Neutrophil (primary cell): ENCODE measurements around the gene FAP.

ENCODE experiments used
- H3K27ac ChIP-seq: fragments of 200-600 bp; sonication (generic); 2 replicates; pipeline ENCODE4 v1.5.1; 2016; ENCODE audit warnings: mild to moderate bottlenecking, moderate library complexity
- H3K27me3 ChIP-seq: fragments of 200-600 bp; sonication (generic); 2 replicates; pipeline ENCODE4 v1.6.0; 2016; ENCODE audit warnings: mild to moderate bottlenecking
- H3K36me3 ChIP-seq: fragments of 200-600 bp; sonication (generic); 2 replicates; pipeline ENCODE4 v1.5.1; 2017
- H3K4me1 ChIP-seq, 2 experiments: fragments of 200-600 bp in 1 of 2; sonication (generic) in 1 of 2; 1 replicate in 1 of 2; 2 replicates in 1 of 2; pipeline versions ENCODE4 v1.5.1 to v1.6.1; 2013 to 2016; ENCODE audit warnings: low read depth in 1 of 2, low read length in 1 of 2, mild to moderate bottlenecking in 1 of 2, moderate library complexity in 1 of 2; ENCODE audit not compliant: control insufficient read depth in 1 of 2, insufficient read depth in 1 of 2
- H3K4me3 ChIP-seq, 2 experiments: fragments of 200-600 bp in 1 of 2; sonication (generic) in 1 of 2; 1 replicate in 1 of 2; 2 replicates in 1 of 2; pipeline ENCODE4 v1.5.1; 2013 to 2016; ENCODE audit warnings: low read depth in 1 of 2, low read length in 1 of 2, mild to moderate bottlenecking in 1 of 2, moderate library complexity in 1 of 2
- H3K9me3 ChIP-seq: fragments of 200-600 bp; sonication (generic); 2 replicates; pipeline ENCODE4 v1.5.1; 2016
- CTCF ChIP-seq: fragments of 200-600 bp; sonication (generic); IDR thresholded peaks from 2 replicates; pipeline ENCODE4 v1.5.1; 2016; ENCODE audit warnings: antibody characterized with exemption

Gene FAP

GRCh38 chr2:162177301-162177700 is 65.9 kb downstream of the FAP start:
- H3K4me1 ChIP-seq = no peaks in the 10 kb centered on the region
- H3K27me3 ChIP-seq = peaks cover 4% of the 10 kb centered on the region
- H3K4me3 ChIP-seq = no peak overlapping the region
- H3K27ac ChIP-seq = no peak overlapping the region
- TF ChIP-seq CTCF = no peak
- no peaks in the 10 kb centered on the region for H3K36me3 ChIP-seq
- no peaks in the 10 kb centered on the region for H3K9me3 ChIP-seq

- no peaks in the 10 kb centered on the region for H3K36me3 ChIP-seq
- H3K4me3 ChIP-seq = no peak overlapping the region
- no peak overlapping the region for H3K27ac ChIP-seq
- no peak for TF ChIP-seq CTCF
- H3K9me3 ChIP-seq = no peaks in the 10 kb centered on the region
- no peaks in the 10 kb centered on the region for H3K4me1 ChIP-seq
- peaks cover 10% of the 10 kb centered on the region for H3K27me3 ChIP-seq
These were observed 67.5 kb downstream of the FAP start for GRCh38 chr2:162175714-162176113.

GRCh38 chr2:162174746-162175145 is 68.5 kb downstream of the FAP start:
- no peak for TF ChIP-seq CTCF
- Histone ChIP-seq H3K4me1 (no peaks in the 10 kb centered on the region), H3K36me3 (no peaks in the 10 kb centered on the region)

GRCh38 chr2:162172802-162173370 is 70.4 kb downstream of the FAP start:
- TF ChIP-seq CTCF = no peak
- no peak overlapping the region for H3K27ac ChIP-seq
- no peaks in the 10 kb centered on the region for H3K4me1 ChIP-seq
- no peak overlapping the region for H3K4me3 ChIP-seq
- H3K36me3 ChIP-seq = no peaks in the 10 kb centered on the region
- peaks cover 10% of the 10 kb centered on the region for H3K27me3 ChIP-seq
- no peaks in the 10 kb centered on the region for H3K9me3 ChIP-seq

More at GRCh38 chr2:162174746-162175145, 68.5 kb downstream of the FAP start:
- H3K27ac ChIP-seq = no peak overlapping the region
- H3K27me3 ChIP-seq = peaks cover 10% of the 10 kb centered on the region
- no peak overlapping the region for H3K4me3 ChIP-seq
- H3K9me3 ChIP-seq = no peaks in the 10 kb centered on the region

GRCh38 chr2:162166745-162167144 is 76.5 kb downstream of the FAP start:
- Histone ChIP-seq H3K9me3 (no peaks in the 10 kb centered on the region), H3K36me3 (no peaks in the 10 kb centered on the region), H3K27ac (no peak overlapping the region), H3K4me1 (no peaks in the 10 kb centered on the region), H3K27me3 (peaks cover 6% of the 10 kb centered on the region), H3K4me3 (no peak overlapping the region)
- no peak for TF ChIP-seq CTCF

GRCh38 chr2:162166174-162166573 is 77.1 kb downstream of the FAP start:
- Histone ChIP-seq H3K36me3 (no peaks in the 10 kb centered on the region), H3K27me3 (peaks cover 4% of the 10 kb centered on the region), H3K4me3 (no peak overlapping the region), H3K27ac (no peak overlapping the region), H3K4me1 (no peaks in the 10 kb centered on the region), H3K9me3 (no peaks in the 10 kb centered on the region)
- no peak for TF ChIP-seq CTCF
